GM18868 (cell line): ENCODE results near the gene TRIM23.
A peak's percentile ranks its signal among the peaks of the same experiment; 100 is the strongest.

Experiments
- ATAC-seq: cut with Tn5 transposase; IDR thresholded peaks from one replicate; pipeline ENCODE4 v1.9.1; 2021; ENCODE audit warnings: mild to moderate bottlenecking, moderate library complexity; ENCODE audit not compliant: unreplicated experiment

TRIM23 gene

DNA sequence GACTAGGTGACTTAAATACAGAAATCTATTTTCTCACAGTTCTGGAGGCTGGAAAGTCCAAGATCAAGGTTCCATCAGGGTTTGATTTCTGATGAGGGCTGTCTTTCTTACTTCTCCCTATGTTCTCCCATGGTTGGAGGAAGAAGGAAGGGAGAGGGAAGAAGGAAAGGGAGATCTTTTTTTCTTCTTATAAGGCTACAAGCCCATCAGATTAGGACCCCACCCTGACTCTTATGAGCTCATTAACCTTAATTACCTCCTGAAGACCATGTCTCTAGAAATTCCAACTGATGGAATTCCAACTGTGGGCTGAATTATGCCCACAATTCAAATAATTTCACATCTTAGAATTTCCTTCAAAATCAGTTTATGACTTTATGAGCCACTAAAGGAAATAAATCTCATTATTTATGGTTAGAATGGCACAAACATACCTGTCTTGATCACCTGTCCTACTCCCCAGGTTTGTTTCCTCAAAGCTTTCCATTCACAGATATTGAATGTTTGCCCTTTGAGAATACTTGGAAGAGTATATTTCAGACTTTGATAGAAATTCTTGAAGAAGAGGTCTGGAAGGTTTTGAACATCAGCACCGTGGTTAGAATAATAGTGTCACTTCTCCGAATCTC is 53.4 kb downstream of the TRIM23 start:
- ATAC-seq = no peak

DNA sequence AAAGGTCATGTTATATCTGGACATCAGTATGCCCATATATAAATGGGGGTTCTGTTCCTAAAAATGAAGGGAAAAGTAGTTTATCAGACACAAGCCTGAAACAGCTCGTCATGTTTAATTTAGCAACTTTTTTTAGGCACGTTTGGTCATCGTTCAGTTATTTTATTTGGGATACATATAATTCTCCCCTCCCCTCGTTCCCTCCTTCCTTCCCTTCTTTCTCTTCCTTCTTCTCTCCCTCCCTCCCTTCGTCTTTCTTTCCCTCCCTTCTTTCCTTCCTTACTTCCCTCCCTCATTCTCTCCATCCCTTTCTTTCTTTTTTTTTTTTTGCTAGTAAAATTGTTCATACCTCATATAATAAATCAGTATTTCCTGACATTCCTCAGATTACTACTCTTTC is 57.6 kb downstream of the TRIM23 start:
- no peak for ATAC-seq

DNA sequence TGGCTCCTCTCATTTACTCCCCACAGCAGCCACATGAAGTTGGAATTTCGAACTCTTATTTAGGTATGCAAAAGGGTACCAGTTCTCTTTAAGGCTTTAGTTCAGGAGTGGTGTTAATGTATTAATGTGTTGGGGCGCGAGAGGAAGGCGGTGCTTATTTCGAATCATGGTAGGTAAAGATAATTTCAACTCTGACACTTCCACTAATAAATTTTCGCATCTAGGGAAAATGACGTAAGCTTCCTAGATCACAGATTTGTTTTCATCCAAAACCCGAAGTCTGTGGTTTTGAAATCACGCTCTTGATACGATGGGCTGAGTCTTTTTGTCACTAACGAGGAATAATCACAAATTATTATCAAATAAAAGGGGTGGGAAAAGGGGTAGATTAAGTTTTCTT is 60.4 kb downstream of the TRIM23 start:
- ATAC-seq = no peak

- peak; percentile 100 for ATAC-seq
Measured at GRCh38 chr5:65562731-65563701, 61.1 kb downstream of the TRIM23 start, which contains the start of the genes CENPK and PPWD1. CENPK (minus strand) TSS chr5:65563168; CDS start chr5:65554907, 8,261 bp downstream. PPWD1 (plus strand) TSS chr5:65563296; CDS start chr5:65563311, 15 bp downstream.

DNA sequence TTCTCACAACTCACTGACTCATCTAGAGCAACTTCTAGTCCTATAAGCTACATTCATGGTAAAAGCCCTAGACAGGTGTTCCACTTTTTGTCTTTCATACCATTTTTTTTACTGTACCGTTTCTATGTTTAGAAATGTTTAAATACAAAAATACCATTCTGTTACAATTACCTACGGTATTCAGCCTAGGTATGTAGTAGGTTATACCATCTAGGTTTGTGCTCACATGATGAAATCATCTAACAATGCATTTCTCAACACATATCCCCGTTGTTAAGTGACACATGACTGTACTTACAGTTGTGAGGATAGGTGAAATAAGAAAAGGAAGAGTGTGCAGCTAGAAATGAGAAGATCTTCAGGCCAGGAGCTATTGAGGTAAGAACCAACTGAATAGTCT is 67.4 kb downstream of the TRIM23 start:
- ATAC-seq = no peak

GRCh38 chr5:65556181-65556580 is 68.0 kb downstream of the TRIM23 start:
- no peak for ATAC-seq

DNA sequence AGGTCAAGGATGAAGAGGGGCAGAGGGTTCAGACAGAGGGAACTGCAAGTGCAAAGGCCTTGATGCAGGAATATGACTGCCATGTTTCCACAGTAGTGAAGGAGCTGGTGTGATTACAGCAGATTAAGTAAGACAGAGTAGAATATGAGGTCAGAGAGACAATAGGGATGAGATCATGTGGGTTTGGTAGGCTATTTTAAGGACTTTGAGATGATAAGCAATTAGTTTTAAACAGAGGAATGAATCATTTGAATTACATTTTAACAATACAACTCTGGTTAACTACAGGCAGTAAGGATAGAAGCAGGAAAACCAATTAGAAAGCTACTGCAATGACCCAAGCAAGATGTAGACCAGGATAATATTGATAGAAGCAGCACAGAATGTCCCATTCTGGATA is 68.8 kb downstream of the TRIM23 start:
- ATAC-seq = no peak

GRCh38 chr5:65553941-65554340 is 70.2 kb downstream of the TRIM23 start:
- no peak for ATAC-seq

GRCh38 chr5:65548281-65548680 is 75.9 kb downstream of the TRIM23 start:
- ATAC-seq = no peak

- no peak for ATAC-seq
Measured at GRCh38 chr5:65546141-65546540, 78.0 kb downstream of the TRIM23 start.

DNA sequence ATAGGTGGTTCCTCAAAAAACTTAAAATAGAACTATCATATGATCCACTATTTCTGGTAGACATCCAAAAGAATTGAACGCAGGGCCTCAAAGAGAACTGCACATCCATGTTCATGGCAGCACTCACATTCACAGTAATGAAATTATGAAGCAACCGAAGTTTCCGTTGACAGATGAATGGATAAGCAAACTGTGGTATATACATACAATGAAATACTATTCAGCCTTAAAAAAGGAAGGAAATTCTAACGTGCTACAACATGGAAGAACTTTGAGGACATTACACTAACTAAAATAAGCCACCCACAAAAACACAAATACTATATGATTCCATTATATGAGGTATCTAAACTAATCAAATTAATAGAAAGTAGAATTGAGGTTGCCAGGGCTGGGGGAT is 79.7 kb downstream of the TRIM23 start:
- ATAC-seq = no peak

DNA sequence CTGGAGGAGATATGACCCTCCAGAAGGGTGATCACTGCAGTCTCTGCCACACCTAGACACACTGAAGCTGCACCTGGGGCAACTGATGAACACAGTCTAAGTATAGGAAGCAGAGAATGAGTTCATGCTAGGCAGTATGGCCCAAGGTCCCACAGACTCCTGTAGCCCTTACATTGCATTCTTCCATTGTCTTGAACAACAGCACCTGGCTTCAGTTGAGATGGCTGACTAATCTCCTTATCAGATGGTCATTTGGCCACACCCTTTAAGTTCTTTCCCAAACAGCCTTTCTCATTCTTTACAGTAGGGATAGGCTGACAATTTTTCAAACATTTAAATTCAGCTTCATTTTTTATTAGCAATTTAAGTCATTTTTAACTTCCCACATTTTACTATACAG is 84.3 kb downstream of the TRIM23 start:
- no peak for ATAC-seq
